SK-N-MC (cell line): Measurements from ENCODE around the gene WIPF3.

Experiments used
- EZH2 ChIP-seq: fragments of 200-600 bp; sonication (generic); IDR thresholded peaks from one replicate; pipeline ENCODE4 v1.6.1; 2017; ENCODE audit warnings: antibody characterized with exemption
- POLR2AphosphoS5 ChIP-seq: IDR thresholded peaks from 2 replicates; pipeline ENCODE4 v1.6.1; 2012; ENCODE audit warnings: mild to moderate bottlenecking, low read depth, low read length, borderline replicate concordance

DNA sequence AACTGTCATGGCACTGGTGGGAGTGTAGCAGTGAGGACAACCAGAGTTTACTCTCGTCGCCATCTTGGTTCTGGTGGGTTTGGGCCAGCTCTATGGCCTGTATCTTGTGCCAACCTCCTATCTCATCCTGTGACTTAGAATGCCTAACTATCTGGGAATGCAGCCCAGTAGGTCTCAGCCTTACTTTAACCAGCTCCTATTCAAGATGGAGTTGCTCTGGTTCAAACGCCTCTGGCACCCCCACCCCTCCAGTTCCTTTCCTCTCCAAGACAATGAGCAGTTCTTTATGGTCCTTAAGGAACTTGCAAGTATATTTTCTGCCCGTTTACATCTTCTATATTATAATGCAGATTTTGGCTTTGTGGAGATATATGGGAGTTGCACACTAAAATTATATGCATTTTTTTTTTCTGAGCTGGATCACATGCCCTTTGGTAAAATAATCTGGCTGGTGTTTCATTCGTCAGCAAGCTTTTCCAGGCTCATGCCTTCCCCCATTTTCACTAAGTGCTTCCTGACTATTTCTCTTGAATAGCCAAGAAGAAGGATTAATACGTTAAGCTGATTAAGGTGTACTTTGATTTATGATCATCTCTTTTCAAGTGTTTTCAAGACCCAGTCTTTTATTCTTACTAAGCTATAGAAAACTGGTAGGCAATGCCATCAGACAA is 11.2 kb upstream of the WIPF3 start:
- TF ChIP-seq EZH2 (no peak), POLR2AphosphoS5 (no peak)
